Iris pigment epithelial cell (primary cell): ENCODE results near the gene CARD16.
"Not testable (repeated sequence)": the region's sequence is repeated elsewhere in the genome, so short reads cannot be mapped to it uniquely, and the experiment has no call there.

Experiments used
- DNase-seq: peaks from one replicate; pipeline ENCODE4 v3.0.0-alpha.2; 2011; ENCODE audit warnings: low read depth

The CARD16 gene

GRCh38 chr11:105044557-105045524 is at the start of gene CARD16:
Gene CARD16, minus strand, starts transcription at chr11:105045335. Its CDS starts 38 bp downstream, at chr11:105045297.
- peak; percentile 90 for DNase-seq

GRCh38 chr11:105092256-105093239 is 47.4 kb upstream of the CARD16 start:
- DNase-seq, result peak; percentile 12

- no peak for DNase-seq
Measured at GRCh38 chr11:105081412-105082150, 36.4 kb upstream of the CARD16 start.

- not testable (repeated sequence) for DNase-seq
Measured at GRCh38 chr11:105080171-105080906, 35.2 kb upstream of the CARD16 start.

- no peak for DNase-seq
Measured at GRCh38 chr11:105078283-105078682, 33.1 kb upstream of the CARD16 start.

- DNase-seq, result not testable (repeated sequence)
Measured at GRCh38 chr11:105077141-105077790, 32.1 kb upstream of the CARD16 start.

GRCh38 chr11:105074166-105074530 is 29.0 kb upstream of the CARD16 start:
- DNase-seq, result no peak

- no peak for DNase-seq
Measured at GRCh38 chr11:105073456-105074165, 28.5 kb upstream of the CARD16 start.

GRCh38 chr11:105072080-105072479 is 26.9 kb upstream of the CARD16 start:
- not testable (repeated sequence) for DNase-seq

- no peak for DNase-seq
Measured at GRCh38 chr11:105071089-105071732, 26.1 kb upstream of the CARD16 start.

- no peak for DNase-seq
Measured at GRCh38 chr11:105070306-105070705, 25.2 kb upstream of the CARD16 start.

- DNase-seq, result not testable (repeated sequence)
Measured at GRCh38 chr11:105069749-105070148, 24.6 kb upstream of the CARD16 start.

- DNase-seq, result not testable (repeated sequence)
Measured at GRCh38 chr11:105063245-105063941, 18.3 kb upstream of the CARD16 start.

GRCh38 chr11:105057432-105057831 is 12.3 kb upstream of the CARD16 start:
- no peak for DNase-seq

GRCh38 chr11:105056446-105056845 is 11.3 kb upstream of the CARD16 start:
- no peak for DNase-seq

- no peak for DNase-seq
Measured at GRCh38 chr11:105054723-105055493, 9.8 kb upstream of the CARD16 start.

- DNase-seq, result no peak
Measured at GRCh38 chr11:105052487-105052886, 7.4 kb upstream of the CARD16 start.

- no peak for DNase-seq
Measured at GRCh38 chr11:105051559-105051958, 6.4 kb upstream of the CARD16 start.
